ENCODE results near the gene OR5AU1.

- no peak for TF ChIP-seq CTCF (IDR thresholded peaks at IDR 0.05)
- TF ChIP-seq POLR2A (IDR thresholded peaks at IDR 0.05) = no peak
- peak in 1 of 2 donors; percentile 16 for TF ChIP-seq POLR2AphosphoS5 (IDR thresholded peaks at IDR 0.05; ENCODE audit: insufficient read depth in 1 of 2, low read depth in 1 of 2)
These were observed 46.3 kb downstream of the OR5AU1 start for GRCh38 chr14:21109377-21110138.

All from vagina (tissue), 2 donors.